ENCODE results near the gene SHISAL2A. TPM values are rescaled to one million over a fixed set of nuclear protein-coding genes. Genes with fewer than 3 reads are reported as not detected.
A peak's percentile ranks its signal among the peaks of the same experiment; 100 is the strongest.

SHISAL2A gene
- total and polyA plus RNA-seq, 2 of the 8 experiments (the other 6 are each of a cell fraction or from before 2014, with no cell fraction given), result 0.74 to 2.1 TPM

GRCh38 chr1:52706136-52706670, 73.2 kb downstream of the SHISAL2A start:
- Histone ChIP-seq H4K8ac (ENCODE audit: extremely low read depth, insufficient read depth, low read length) (no peak overlapping the region), H3K4ac (replicated peaks; ENCODE audit: insufficient read length, low read depth, low read length) (no peak overlapping the region), H4K20me1 (replicated peaks in 1 of 2; ENCODE audit: control insufficient read depth in 1 of 2, insufficient read depth in 2 of 2, low read length in 2 of 2) (no peaks in the 10 kb centered on the region), H3K23me2 (ENCODE audit: low read depth, low read length) (peaks cover 4% of the 10 kb centered on the region; the same call in 1 of the 2 replicates), H3K23ac (ENCODE audit: insufficient read length) (no peak overlapping the region), H3K18ac (ENCODE audit: extremely low read depth, low read length) (no peak overlapping the region), H2BK120ac (replicated peaks; ENCODE audit: low read depth, low read length) (no peak overlapping the region), H2BK15ac (ENCODE audit: low read length) (no peak overlapping the region), H3K27ac (ENCODE audit: low read depth, low read length) (no peak overlapping the region), H3K9ac (replicated peaks in 1 of 4; ENCODE audit: extremely low read depth in 1 of 4, low read depth in 3 of 4, low read length in 3 of 4) (no peak overlapping the region; a peak in 1 of 7 replicates), H3K56ac (replicated peaks; ENCODE audit: insufficient read length, low read depth, low read length) (no peak overlapping the region), H2AFZ (ENCODE audit: low read length) (0 out of 2 replicates have a peak overlapping the region, but pooled peaks have one; percentile 18), H3K14ac (ENCODE audit: insufficient read length) (no peak overlapping the region), H3K4me1 (replicated peaks in 1 of 4; ENCODE audit: control insufficient read depth in 3 of 4, insufficient read depth in 4 of 4, low read length in 3 of 4) (peaks cover 0 to 3% (median 0%) of the 10 kb centered on the region in 4 experiments; a peak in 1 of 7 replicates), H2BK20ac (ENCODE audit: low read length) (no peak overlapping the region), H2AK5ac (ENCODE audit: low read depth, low read length) (no peak overlapping the region), H4K5ac (ENCODE audit: insufficient read length, low read depth, low read length) (no peak overlapping the region), H3K36me3 (ENCODE audit: control insufficient read depth in 2 of 4, insufficient read depth in 4 of 4, low read length in 3 of 4) (no peaks in the 10 kb centered on the region), H2BK5ac (ENCODE audit: low read depth, low read length) (peak overlapping the region; percentile 23; the same call in 1 of the 2 replicates), H3K4me3 (ENCODE audit: extremely low read depth in 1 of 4, insufficient read depth in 2 of 4, low read depth in 3 of 4, low read length in 4 of 4) (no peak overlapping the region), H3K9me3 (ENCODE audit: insufficient read depth in 2 of 2, low read depth in 1 of 2, low read length in 1 of 2) (no peaks in the 10 kb centered on the region), H3K4me2 (ENCODE audit: insufficient read depth in 1 of 2, low read depth in 2 of 2, low read length in 2 of 2) (no peak overlapping the region), H3K79me1 (ENCODE audit: low read depth, low read length) (no peaks in the 10 kb centered on the region), H4K91ac (replicated peaks; ENCODE audit: insufficient read length, low read length) (no peak overlapping the region), H3K79me2 (ENCODE audit: control insufficient read depth in 1 of 2, insufficient read depth in 2 of 2, low read length in 2 of 2) (no peaks in the 10 kb centered on the region), H3K27me3 (replicated peaks in 1 of 4; ENCODE audit: control insufficient read depth in 3 of 4, extremely low read depth in 1 of 4, insufficient read depth in 3 of 4, low read length in 3 of 4) (no peaks in the 10 kb centered on the region), H2BK12ac (ENCODE audit: low read depth, low read length) (no peak overlapping the region)
- FAIRE-seq (no peak), DNase-seq (ENCODE audit: low read depth in 1 of 2, low spot score in 2 of 2) (no peak)
- ChIA-PET CTCF (ENCODE audit: partially characterized antibody) (interaction anchor here (1.5 kb wide), 1 partner anchor 42 kb away, joined by 4 read pairs; no protein-coding TSS in a partner anchor), POLR2A (ENCODE audit: partially characterized antibody) (interaction anchor here (0.6 to 1.3 kb wide), 2 partner anchors 9 to 302 kb away, joined by 3 to 4 read pairs; partner anchors contain the start of genes ORC1 and PRPF38A)
- WGBS, 2 experiments (ENCODE audit: extremely low coverage in 1 of 2, insufficient coverage in 1 of 2, insufficient read length in 1 of 2, insufficient replicate concordance in 2 of 2, low coverage in 1 of 2, low lambda C conversion rate in 2 of 2, missing lambda C conversion rate in 1 of 2), result 85% methylated on average over 5 of the region's 6 CpGs; no CpG with 5 or more reads in 1 of the 2 experiments
- TF ChIP-seq TEAD4 (IDR thresholded peaks at IDR 0.05; ENCODE audit: low read depth, low read length), result no peak
- no peak for TF ChIP-seq NANOG (IDR thresholded peaks at IDR 0.05; ENCODE audit: insufficient read depth, low read depth, low read length, poor library complexity, severe bottlenecking)
- TF ChIP-seq HDAC6 (IDR thresholded peaks at IDR 0.05; ENCODE audit: low read depth, low read length), result no peak
- no peak for TF ChIP-seq GTF2F1 (IDR thresholded peaks at IDR 0.05; ENCODE audit: borderline replicate concordance, low read depth, low read length)
- no peak for TF ChIP-seq TAF1 (IDR thresholded peaks at IDR 0.05; ENCODE audit: low read depth, low read length)
- TF ChIP-seq SP1 (IDR thresholded peaks at IDR 0.05; ENCODE audit: low read depth, low read length), result no peak
- TF ChIP-seq CBX5 (IDR thresholded peaks at IDR 0.05; ENCODE audit: low read depth, low read length), result no peak
- no peak for TF ChIP-seq RNF2 (IDR thresholded peaks at IDR 0.05; ENCODE audit: borderline replicate concordance, low read depth, low read length, missing control alignments, poor library complexity, severe bottlenecking)
- TF ChIP-seq KDM4A (IDR thresholded peaks at IDR 0.05; ENCODE audit: low read depth, low read length, severe bottlenecking), result no peak
- no peak for TF ChIP-seq KDM1A (IDR thresholded peaks at IDR 0.05; ENCODE audit: borderline replicate concordance, low read length)
- no peak for TF ChIP-seq POLR2AphosphoS5 (IDR thresholded peaks at IDR 0.05; ENCODE audit: low read depth, low read length)
- TF ChIP-seq KDM5A (IDR thresholded peaks at IDR 0.05; ENCODE audit: low read length), result no peak
- no peak for TF ChIP-seq RBBP5 (IDR thresholded peaks at IDR 0.05; ENCODE audit: borderline replicate concordance, low read depth, low read length)
- no peak for TF ChIP-seq JUND (IDR thresholded peaks at IDR 0.05; ENCODE audit: low read length)

Measured in H1 (cell line).